Trophoblast cell (in vitro differentiated cells and primary cell): ENCODE measurements around the gene AGA.

Experiments used
- DNase-seq, 2 donors: peaks; one replicate each; pipeline ENCODE4 v3.0.0-alpha.2; 2016
- H2AFZ ChIP-seq: 2 replicates; pipeline ENCODE4 v1.6.1; 2013; ENCODE audit warnings: low read length, moderate library complexity, mild to moderate bottlenecking; ENCODE audit not compliant: insufficient read depth, poor library complexity
- H2AK5ac ChIP-seq: 2 replicates; pipeline ENCODE4 v1.6.1; 2013; ENCODE audit warnings: mild to moderate bottlenecking, low read length
- H2BK120ac ChIP-seq: 2 replicates; pipeline ENCODE4 v1.6.1; 2013; ENCODE audit warnings: low read length, mild to moderate bottlenecking, moderate library complexity; ENCODE audit not compliant: insufficient read depth, poor library complexity
- H2BK12ac ChIP-seq: 2 replicates; pipeline ENCODE4 v1.6.1; 2013; ENCODE audit warnings: mild to moderate bottlenecking, low read length, moderate library complexity
- H2BK5ac ChIP-seq: 2 replicates; pipeline ENCODE4 v1.6.1; 2013; ENCODE audit warnings: low read length, low read depth, moderate library complexity, mild to moderate bottlenecking; ENCODE audit not compliant: poor library complexity
- H3K14ac ChIP-seq: 2 replicates; pipeline ENCODE4 v1.6.1; 2013; ENCODE audit warnings: mild to moderate bottlenecking, low read length
- H3K18ac ChIP-seq: 2 replicates; pipeline ENCODE4 v1.6.1; 2013; ENCODE audit warnings: mild to moderate bottlenecking, low read length
- H3K23ac ChIP-seq: 2 replicates; pipeline ENCODE4 v1.6.1; 2013; ENCODE audit warnings: low read length
- H3K27ac ChIP-seq: 2 replicates; pipeline ENCODE4 v1.5.1; 2013; ENCODE audit warnings: low read depth, mild to moderate bottlenecking, inconsistent platforms, low read length, moderate library complexity
- H3K27me3 ChIP-seq: 2 replicates; pipeline ENCODE4 v1.6.1; 2013; ENCODE audit warnings: inconsistent platforms, mild to moderate bottlenecking, low read length, moderate library complexity; ENCODE audit not compliant: insufficient read depth
- H3K36me3 ChIP-seq, 2 experiments: 1 replicate in 1 of 2; 2 replicates in 1 of 2; pipeline ENCODE4 v1.6.1; 2013; ENCODE audit warnings: low read length in 2 of 2, mild to moderate bottlenecking in 2 of 2, moderate library complexity in 1 of 2; ENCODE audit not compliant: insufficient read depth in 2 of 2, control insufficient read depth in 1 of 2
- H3K4ac ChIP-seq: 2 replicates; pipeline ENCODE4 v1.6.1; 2013; ENCODE audit warnings: low read depth, mild to moderate bottlenecking, low read length, moderate library complexity
- H3K4me1 ChIP-seq, 2 experiments: 1 replicate in 1 of 2; 2 replicates in 1 of 2; pipeline ENCODE4 v1.6.1; 2013; ENCODE audit warnings: low read length in 2 of 2, mild to moderate bottlenecking in 2 of 2, moderate library complexity in 1 of 2; ENCODE audit not compliant: insufficient read depth in 2 of 2, control insufficient read depth in 1 of 2
- H3K4me2 ChIP-seq: 2 replicates; pipeline ENCODE4 v1.6.1; 2013; ENCODE audit warnings: inconsistent platforms, mild to moderate bottlenecking, low read length, moderate library complexity
- H3K4me3 ChIP-seq: 2 replicates; pipeline ENCODE4 v1.5.1; 2013; ENCODE audit warnings: mild to moderate bottlenecking, low read depth, low read length, inconsistent platforms
- H3K79me1 ChIP-seq: one replicate; pipeline ENCODE4 v1.6.1; 2013; ENCODE audit warnings: low read length
- H3K79me2 ChIP-seq: 2 replicates; pipeline ENCODE4 v1.6.1; 2013; ENCODE audit warnings: low read length, mild to moderate bottlenecking; ENCODE audit not compliant: control insufficient read depth, insufficient read depth, poor library complexity
- H3K9ac ChIP-seq: 2 replicates; pipeline ENCODE4 v1.6.1; 2013; ENCODE audit warnings: mild to moderate bottlenecking, low read length
- H3K9me3 ChIP-seq: 2 replicates; pipeline ENCODE4 v1.6.1; 2013; ENCODE audit warnings: low read depth, mild to moderate bottlenecking, control low read depth, inconsistent platforms, low read length; ENCODE audit not compliant: insufficient read depth
- H4K12ac ChIP-seq: 2 replicates; pipeline ENCODE4 v1.6.1; 2013; ENCODE audit warnings: low read depth, mild to moderate bottlenecking, low read length, moderate library complexity
- H4K8ac ChIP-seq: 2 replicates; pipeline ENCODE4 v1.6.1; 2013; ENCODE audit warnings: low read depth, mild to moderate bottlenecking, low read length, moderate library complexity
- H4K91ac ChIP-seq: one replicate; pipeline ENCODE4 v1.6.1; 2013; ENCODE audit warnings: low read depth, mild to moderate bottlenecking, low read length, moderate library complexity
- WGBS: extraction: QIAGEN DNeasy Blood & Tissue Kit; methylation state at CpG from one replicate; pipeline ENCODE4 v1.1.7; 2013; ENCODE audit warnings: missing lambda C conversion rate; ENCODE audit not compliant: insufficient read length, insufficient coverage; ENCODE audit errors: extremely low coverage; 5-methylcytosine and 5-hydroxymethylcytosine counted together

AGA gene

GRCh38 chr4:177391287-177391686 is 51.0 kb downstream of the AGA start:
- Histone ChIP-seq H3K27me3 (no peaks in the 10 kb centered on the region), H2BK120ac (no peak overlapping the region), H4K8ac (no peak overlapping the region), H2BK12ac (no peak overlapping the region), H3K27ac (no peak overlapping the region), H3K9ac (no peak overlapping the region), H2BK5ac (no peak overlapping the region), H3K9me3 (no peaks in the 10 kb centered on the region), H3K36me3 (no peaks in the 10 kb centered on the region), H2AFZ (no peak overlapping the region), H3K23ac (no peak overlapping the region), H3K4ac (no peak overlapping the region), H3K18ac (no peak overlapping the region), H3K79me1 (no peaks in the 10 kb centered on the region), H2AK5ac (no peak overlapping the region), H4K12ac (no peak overlapping the region), H3K4me2 (no peak overlapping the region), H3K4me3 (no peak overlapping the region), H3K4me1 (no peaks in the 10 kb centered on the region), H3K79me2 (no peaks in the 10 kb centered on the region), H3K14ac (no peak overlapping the region), H4K91ac (no peak overlapping the region)
- no peak for DNase-seq
- WGBS = no CpG with 5 or more reads among the region's 3 CpGs

- no peak overlapping the region for H2BK5ac ChIP-seq
- H3K4me2 ChIP-seq = no peak overlapping the region
- H4K91ac ChIP-seq = no peak overlapping the region
- no peak overlapping the region for H3K4me3 ChIP-seq
- no peaks in the 10 kb centered on the region for H3K79me2 ChIP-seq
- H3K9ac ChIP-seq = no peak overlapping the region
- no peak overlapping the region for H3K23ac ChIP-seq
- H2AFZ ChIP-seq = no peak overlapping the region
- no peak overlapping the region for H2AK5ac ChIP-seq
- H3K4ac ChIP-seq = no peak overlapping the region
- no peak overlapping the region for H2BK120ac ChIP-seq
- no peaks in the 10 kb centered on the region for H3K79me1 ChIP-seq
- no peak for DNase-seq
- no peak overlapping the region for H3K18ac ChIP-seq
- no peak overlapping the region for H4K8ac ChIP-seq
- WGBS = no CpG with 5 or more reads among the region's 5 CpGs
- H3K36me3 ChIP-seq = no peaks in the 10 kb centered on the region
- H2BK12ac ChIP-seq = no peak overlapping the region
- no peaks in the 10 kb centered on the region for H3K27me3 ChIP-seq
- H3K14ac ChIP-seq = no peak overlapping the region
- H3K9me3 ChIP-seq = no peaks in the 10 kb centered on the region
- no peak overlapping the region for H4K12ac ChIP-seq
- H3K27ac ChIP-seq = no peak overlapping the region
- no peaks in the 10 kb centered on the region for H3K4me1 ChIP-seq
Measured at GRCh38 chr4:177386278-177386815, 55.9 kb downstream of the AGA start.

GRCh38 chr4:177385576-177386277 is 56.5 kb downstream of the AGA start:
- Histone ChIP-seq H3K27ac (no peak overlapping the region), H3K18ac (no peak overlapping the region), H2BK5ac (no peak overlapping the region), H3K4me3 (no peak overlapping the region), H2AFZ (no peak overlapping the region), H3K36me3 (no peaks in the 10 kb centered on the region), H4K8ac (no peak overlapping the region), H3K23ac (no peak overlapping the region), H2BK120ac (no peak overlapping the region), H2AK5ac (no peak overlapping the region), H3K9me3 (peaks cover 2% of the 10 kb centered on the region), H3K4me1 (peaks cover 0 to 2% of the 10 kb centered on the region in 2 experiments), H3K79me1 (no peaks in the 10 kb centered on the region), H3K27me3 (no peaks in the 10 kb centered on the region), H2BK12ac (no peak overlapping the region), H3K9ac (no peak overlapping the region), H3K79me2 (no peaks in the 10 kb centered on the region), H3K14ac (no peak overlapping the region), H4K91ac (no peak overlapping the region), H3K4ac (no peak overlapping the region), H4K12ac (no peak overlapping the region), H3K4me2 (no peak overlapping the region)
- WGBS = no CpG with 5 or more reads among the region's 2 CpGs
- DNase-seq = peak in 1 of 2 donors; percentile 21

GRCh38 chr4:177384856-177385397 is 57.3 kb downstream of the AGA start:
- no peak overlapping the region for H3K14ac ChIP-seq
- no CpG with 5 or more reads among the region's 4 CpGs for WGBS
- H2AK5ac ChIP-seq = no peak overlapping the region
- H4K91ac ChIP-seq = no peak overlapping the region
- no peak overlapping the region for H3K18ac ChIP-seq
- no peak overlapping the region for H3K23ac ChIP-seq
- no peak overlapping the region for H4K8ac ChIP-seq
- no peak overlapping the region for H3K9ac ChIP-seq
- H2AFZ ChIP-seq = no peak overlapping the region
- H3K36me3 ChIP-seq = no peaks in the 10 kb centered on the region
- no peak overlapping the region for H3K4ac ChIP-seq
- peak; percentile 49 to 93 for DNase-seq
- H3K4me3 ChIP-seq = no peak overlapping the region
- H3K79me1 ChIP-seq = no peaks in the 10 kb centered on the region
- H2BK120ac ChIP-seq = no peak overlapping the region
- H2BK12ac ChIP-seq = no peak overlapping the region
- no peak overlapping the region for H3K27ac ChIP-seq
- no peak overlapping the region for H3K4me2 ChIP-seq
- H4K12ac ChIP-seq = no peak overlapping the region
- H2BK5ac ChIP-seq = no peak overlapping the region
- H3K79me2 ChIP-seq = no peaks in the 10 kb centered on the region
- H3K9me3 ChIP-seq = peaks cover 2% of the 10 kb centered on the region
- H3K27me3 ChIP-seq = no peaks in the 10 kb centered on the region
- peaks cover 0 to 2% of the 10 kb centered on the region in 2 experiments for H3K4me1 ChIP-seq
